H9 (cell line): ENCODE results near the gene STK32C. TPM values are rescaled to one million over a fixed set of nuclear protein-coding genes. Genes with fewer than 3 reads are reported as not detected.

ENCODE experiments used
- DNase-seq: peaks from one replicate; pipeline ENCODE4 v3.0.0-alpha.2; 2017
- H2AFZ ChIP-seq: one replicate; pipeline ENCODE4 v1.6.1; 2013; ENCODE audit warnings: mild to moderate bottlenecking, low read length, control low read depth, moderate library complexity
- H2AK5ac ChIP-seq: 2 replicates; pipeline ENCODE4 v1.6.1; 2013; ENCODE audit warnings: low read length, control low read depth, mixed read lengths; ENCODE audit not compliant: insufficient read length
- H2BK120ac ChIP-seq: one replicate; pipeline ENCODE4 v1.6.1; 2013; ENCODE audit warnings: low read depth, mild to moderate bottlenecking, low read length, control low read depth, inconsistent platforms; ENCODE audit not compliant: poor library complexity, severe bottlenecking
- H2BK12ac ChIP-seq: 2 replicates; pipeline ENCODE4 v1.6.1; 2013; ENCODE audit warnings: low read length, control low read depth, mixed read lengths, low read depth; ENCODE audit not compliant: insufficient read length
- H2BK15ac ChIP-seq: 2 replicates; pipeline ENCODE4 v1.6.1; 2013; ENCODE audit warnings: low read depth, low read length, control low read depth
- H2BK20ac ChIP-seq: one replicate; pipeline ENCODE4 v1.6.1; 2013; ENCODE audit warnings: low read depth, mild to moderate bottlenecking, low read length, control low read depth, inconsistent platforms; ENCODE audit not compliant: poor library complexity, severe bottlenecking
- H2BK5ac ChIP-seq: 2 replicates; pipeline ENCODE4 v1.6.1; 2013; ENCODE audit warnings: low read length, control low read depth, mixed read lengths; ENCODE audit not compliant: insufficient read length
- H3K14ac ChIP-seq: 2 replicates; pipeline ENCODE4 v1.6.1; 2013; ENCODE audit warnings: low read length, control low read depth; ENCODE audit not compliant: insufficient read depth
- H3K18ac ChIP-seq: 2 replicates; pipeline ENCODE4 v1.6.1; 2013; ENCODE audit warnings: low read depth, mild to moderate bottlenecking, mixed read lengths, low read length, control low read depth; ENCODE audit not compliant: insufficient read length
- H3K23ac ChIP-seq: 2 replicates; pipeline ENCODE4 v1.6.1; 2013; ENCODE audit warnings: low read length, control low read depth, mixed read lengths, low read depth; ENCODE audit not compliant: insufficient read length
- H3K23me2 ChIP-seq: 2 replicates; pipeline ENCODE4 v1.6.1; 2013; ENCODE audit warnings: low read depth, mild to moderate bottlenecking, mixed read lengths, low read length, control low read depth; ENCODE audit not compliant: insufficient read length, poor library complexity, severe bottlenecking
- H3K27ac ChIP-seq: 2 replicates; pipeline ENCODE4 v1.5.1; 2013; ENCODE audit warnings: low read length, control low read depth, mixed read lengths, low read depth; ENCODE audit not compliant: insufficient read length
- H3K27me3 ChIP-seq: 2 replicates; pipeline ENCODE4 v1.6.1; 2013; ENCODE audit warnings: low read length, control low read depth, inconsistent platforms; ENCODE audit not compliant: insufficient read depth
- H3K4ac ChIP-seq: 2 replicates; pipeline ENCODE4 v1.6.1; 2013; ENCODE audit warnings: low read depth, mild to moderate bottlenecking, control low read depth, inconsistent platforms, low read length, moderate library complexity
- H3K4me1 ChIP-seq: 2 replicates; pipeline ENCODE4 v1.6.1; 2013; ENCODE audit warnings: low read length, control low read depth, inconsistent platforms; ENCODE audit not compliant: insufficient read depth
- H3K4me2 ChIP-seq: 2 replicates; pipeline ENCODE4 v1.6.1; 2013; ENCODE audit warnings: low read length, control low read depth, mixed read lengths; ENCODE audit not compliant: insufficient read length, insufficient read depth
- H3K56ac ChIP-seq: 2 replicates; pipeline ENCODE4 v1.6.1; 2013; ENCODE audit warnings: low read depth, mild to moderate bottlenecking, mixed read lengths, low read length, control low read depth; ENCODE audit not compliant: insufficient read length
- H3K79me1 ChIP-seq: 2 replicates; pipeline ENCODE4 v1.6.1; 2013; ENCODE audit warnings: low read depth, mild to moderate bottlenecking, moderate library complexity, low read length, control low read depth, inconsistent platforms; ENCODE audit not compliant: insufficient read depth, poor library complexity, severe bottlenecking
- H3K79me2 ChIP-seq: 2 replicates; pipeline ENCODE4 v1.6.1; 2013; ENCODE audit warnings: low read length, control low read depth, inconsistent platforms; ENCODE audit not compliant: insufficient read depth
- H3K9ac ChIP-seq: 2 replicates; pipeline ENCODE4 v1.6.1; 2013; ENCODE audit warnings: low read length, control low read depth, mixed read lengths; ENCODE audit not compliant: insufficient read length; ENCODE audit errors: extremely low read depth
- H3K9me3 ChIP-seq: one replicate; pipeline ENCODE4 v1.6.1; 2013; ENCODE audit warnings: low read depth, low read length, inconsistent platforms; ENCODE audit not compliant: control insufficient read depth
- H3T11ph ChIP-seq: one replicate; pipeline ENCODE4 v1.6.1; 2013; ENCODE audit warnings: mild to moderate bottlenecking, low read length, control low read depth, inconsistent platforms
- H4K20me1 ChIP-seq: one replicate; pipeline ENCODE4 v1.6.1; 2013; ENCODE audit not compliant: control insufficient read depth, insufficient read length, insufficient read depth
- H4K5ac ChIP-seq: 2 replicates; pipeline ENCODE4 v1.6.1; 2013; ENCODE audit warnings: low read depth, mild to moderate bottlenecking, mixed read lengths, low read length, control low read depth; ENCODE audit not compliant: insufficient read length
- H4K8ac ChIP-seq: replicated peaks from 2 replicates; pipeline ENCODE4 v1.6.1; 2013; ENCODE audit warnings: low read length, control low read depth, mixed read lengths, low read depth; ENCODE audit not compliant: insufficient read length
- H4K91ac ChIP-seq: 2 replicates; pipeline ENCODE4 v1.6.1; 2013; ENCODE audit warnings: low read depth, mild to moderate bottlenecking, moderate library complexity, mixed read lengths, low read length, control low read depth; ENCODE audit not compliant: insufficient read length
- H3K27ac Mint-ChIP-seq, 3 experiments: 2 replicates in 2 of 3; 3 replicates in 1 of 3; pipeline ENCODE4 v1.8.0; 2020 to 2021; ENCODE audit warnings: mixed read lengths in 3 of 3, mild to moderate bottlenecking in 1 of 3, moderate library complexity in 1 of 3
- H3K27me3 Mint-ChIP-seq: 2 replicates; pipeline ENCODE4 v1.8.0; 2021; ENCODE audit warnings: low read depth, mild to moderate bottlenecking, moderate library complexity, mixed read lengths
- H3K36me3 Mint-ChIP-seq, 3 experiments: 2 replicates in 2 of 3; 3 replicates in 1 of 3; pipeline ENCODE4 v1.8.0; 2020 to 2021; ENCODE audit warnings: low read depth in 3 of 3, mixed read lengths in 3 of 3; ENCODE audit not compliant: insufficient read depth in 1 of 3
- H3K4me1 Mint-ChIP-seq, 2 experiments: 2 replicates each; pipeline ENCODE4 v1.8.0; 2020; ENCODE audit warnings: mixed read lengths in 2 of 2
- H3K4me3 Mint-ChIP-seq, 2 experiments: 2 replicates in 1 of 2; 3 replicates in 1 of 2; pipeline ENCODE4 v1.8.0; 2020 to 2021; ENCODE audit warnings: mild to moderate bottlenecking in 2 of 2, mixed read lengths in 2 of 2, moderate library complexity in 1 of 2
- H3K9me3 Mint-ChIP-seq, 2 experiments: 2 replicates in 1 of 2; 3 replicates in 1 of 2; pipeline ENCODE4 v1.8.0; 2020; ENCODE audit warnings: mild to moderate bottlenecking in 2 of 2, mixed read lengths in 2 of 2, moderate library complexity in 1 of 2
- CTCF ChIP-seq: fragments of 200-600 bp; sonication (generic); conservative IDR thresholded peaks from 3 replicates; pipeline ENCODE4 v1.8.0; 2021; ENCODE audit warnings: antibody characterized with exemption, mild to moderate bottlenecking
- WGBS: extraction: QIAGEN DNeasy Blood & Tissue Kit; methylation state at CpG from one replicate; pipeline ENCODE4 v1.1.7; 2013; ENCODE audit warnings: missing lambda C conversion rate, low lambda C conversion rate, mixed read lengths; ENCODE audit not compliant: insufficient read length; ENCODE audit errors: extremely low coverage; 5-methylcytosine and 5-hydroxymethylcytosine counted together
- total RNA-seq: library from RNA; stranded (reverse); gene quantifications from 2 replicates; pipeline ENCODE4 v1.2.1, GENCODE V29; 2021

STK32C gene
- total RNA-seq, 1 experiment from 2014 or later = 11.3 TPM

GRCh38 chr10:132281915-132282666 lies 25.7 kb downstream of the STK32C start:
- Histone ChIP-seq H3K4me1 (no peaks in the 10 kb centered on the region), H3K14ac (no peak overlapping the region; the same call in 1 of the 2 replicates), H4K8ac (no peak overlapping the region), H2AK5ac (no peak overlapping the region), H3K4me2 (no peak overlapping the region), H3K4ac (no peak overlapping the region), H4K91ac (no peak overlapping the region), H3K18ac (no peak overlapping the region), H3K23me2 (no peaks in the 10 kb centered on the region), H3K9me3 (no peaks in the 10 kb centered on the region), H3K79me1 (no peaks in the 10 kb centered on the region), H3K23ac (no peak overlapping the region), H4K5ac (no peak overlapping the region), H3K79me2 (no peaks in the 10 kb centered on the region; the same call in 1 of the 2 replicates), H3K9ac (no peak overlapping the region), H4K20me1 (peaks cover 2% of the 10 kb centered on the region), H2BK12ac (no peak overlapping the region), H3K27me3 (no peaks in the 10 kb centered on the region), H2BK5ac (no peak overlapping the region), H2BK15ac (no peak overlapping the region), H3T11ph (no peak overlapping the region), H3K27ac (no peak overlapping the region), H2BK20ac (no peak overlapping the region), H2AFZ (no peak overlapping the region), H3K56ac (no peak overlapping the region), H2BK120ac (no peak overlapping the region)
- H3K27me3 Mint-ChIP-seq = no peaks in the 10 kb centered on the region; the same call in 1 of the 2 replicates
- peaks cover 0 to 3% of the 10 kb centered on the region in 2 experiments; a peak in 1 of 5 replicates for H3K9me3 Mint-ChIP-seq
- no peak for DNase-seq
- no peak for TF ChIP-seq CTCF
- no peak overlapping the region for H3K4me3 Mint-ChIP-seq
- WGBS = no CpG with 5 or more reads among the region's 34 CpGs
- no peaks in the 10 kb centered on the region; a peak in 1 of 7 replicates for H3K36me3 Mint-ChIP-seq
- peaks cover 4 to 12% of the 10 kb centered on the region in 2 experiments for H3K4me1 Mint-ChIP-seq
- no peak overlapping the region for H3K27ac Mint-ChIP-seq
